Hepatocyte (in vitro differentiated cells): ENCODE data around the gene VWA5B1. TPM values are rescaled to one million over a fixed set of nuclear protein-coding genes. Genes with fewer than 3 reads are reported as not detected.

Experiments used
- DNase-seq: peaks from one replicate; pipeline ENCODE4 v3.0.0-alpha.2; 2016; ENCODE audit warnings: low spot score
- H2AFZ ChIP-seq: fragments of 200-600 bp; sonication (generic); 2 replicates; pipeline ENCODE4 v1.6.0; 2016; ENCODE audit warnings: antibody characterized with exemption, mild to moderate bottlenecking
- H3K27ac ChIP-seq: fragments of 200-600 bp; sonication (generic); 2 replicates; pipeline ENCODE4 v1.5.1; 2016; ENCODE audit warnings: mild to moderate bottlenecking
- H3K27me3 ChIP-seq: fragments of 200-600 bp; sonication (generic); 2 replicates; pipeline ENCODE4 v1.6.1; 2016
- H3K36me3 ChIP-seq: fragments of 200-600 bp; sonication (generic); replicated peaks from 2 replicates; pipeline ENCODE4 v1.5.1; 2016; ENCODE audit warnings: low read depth; ENCODE audit not compliant: insufficient read depth
- H3K4me1 ChIP-seq: fragments of 200-600 bp; sonication (generic); 2 replicates; pipeline ENCODE4 v1.5.1; 2016; ENCODE audit warnings: mild to moderate bottlenecking, moderate library complexity; ENCODE audit not compliant: insufficient read depth
- H3K4me2 ChIP-seq: fragments of 200-600 bp; sonication (generic); 2 replicates; pipeline ENCODE4 v1.6.0; 2016
- H3K4me3 ChIP-seq: fragments of 200-600 bp; sonication (generic); 2 replicates; pipeline ENCODE4 v1.5.1; 2016; ENCODE audit warnings: mild to moderate bottlenecking
- H3K79me2 ChIP-seq: fragments of 200-600 bp; sonication (generic); 2 replicates; pipeline ENCODE4 v1.6.0; 2017; ENCODE audit warnings: mild to moderate bottlenecking
- H3K9me2 ChIP-seq: fragments of 200-600 bp; sonication (generic); replicated peaks from 2 replicates; pipeline ENCODE4 v1.6.0; 2017; ENCODE audit warnings: mild to moderate bottlenecking; ENCODE audit not compliant: insufficient read depth
- H3K9me3 ChIP-seq: fragments of 200-600 bp; sonication (generic); 2 replicates; pipeline ENCODE4 v1.5.1; 2016; ENCODE audit warnings: low read depth, mild to moderate bottlenecking
- H4K20me1 ChIP-seq: fragments of 200-600 bp; sonication (generic); 2 replicates; pipeline ENCODE4 v1.6.0; 2016; ENCODE audit warnings: mild to moderate bottlenecking; ENCODE audit not compliant: insufficient read depth, poor library complexity, severe bottlenecking
- EZH2 ChIP-seq: fragments of 200-600 bp; sonication (generic); IDR thresholded peaks from 2 replicates; pipeline ENCODE4 v1.6.1; 2016; ENCODE audit warnings: antibody characterized with exemption, mild to moderate bottlenecking, borderline replicate concordance
- EZH2phosphoT487 ChIP-seq: fragments of 200-600 bp; sonication (generic); IDR thresholded peaks from one replicate; pipeline ENCODE4 v1.6.1; 2018; ENCODE audit warnings: antibody characterized with exemption, mild to moderate bottlenecking, low read depth, moderate library complexity; ENCODE audit not compliant: unreplicated experiment, severe bottlenecking
- WGBS: methylation state at CpG from one replicate; pipeline ENCODE4 v1.1.6; 2016; ENCODE audit warnings: low lambda C conversion rate; ENCODE audit errors: missing lambda C conversion rate; 5-methylcytosine and 5-hydroxymethylcytosine counted together
- polyA plus RNA-seq: library from polyadenylated mRNA; unstranded; fragments of >200 nt; fragmentation: Nextera tagmentation; extraction: Ambion mirVana; gene quantifications from 2 replicates; pipeline ENCODE4 v1.2.1, GENCODE V29; 2016
- total RNA-seq: library from RNA; depleted of rRNA; stranded (reverse); fragments of >200 nt; gene quantifications from 2 replicates; pipeline ENCODE4 v1.2.3, GENCODE V29; 2014
- TF ChIP-seq, protein P1 (sequence below): fragments of 200-600 bp; sonication (generic); IDR thresholded peaks from 2 replicates; pipeline ENCODE4 v1.5.1; 2016; ENCODE audit warnings: antibody characterized with exemption, mild to moderate bottlenecking; ENCODE audit not compliant: poor library complexity

VWA5B1 gene
- total and polyA plus RNA-seq, 2 experiments from 2014 or later = 0.33 to 0.35 TPM

GRCh38 chr1:20403423-20404145, 112.9 kb downstream of the VWA5B1 start:
- Histone ChIP-seq H3K79me2 (no peaks in the 10 kb centered on the region), H3K4me2 (no peak overlapping the region), H3K36me3 (no peaks in the 10 kb centered on the region), H4K20me1 (no peaks in the 10 kb centered on the region), H3K4me1 (no peaks in the 10 kb centered on the region), H2AFZ (no peak overlapping the region), H3K9me3 (no peaks in the 10 kb centered on the region), H3K27ac (no peak overlapping the region), H3K27me3 (peaks cover 68% of the 10 kb centered on the region), H3K4me3 (no peak overlapping the region), H3K9me2 (no peaks in the 10 kb centered on the region)
- TF ChIP-seq, protein P1, sequence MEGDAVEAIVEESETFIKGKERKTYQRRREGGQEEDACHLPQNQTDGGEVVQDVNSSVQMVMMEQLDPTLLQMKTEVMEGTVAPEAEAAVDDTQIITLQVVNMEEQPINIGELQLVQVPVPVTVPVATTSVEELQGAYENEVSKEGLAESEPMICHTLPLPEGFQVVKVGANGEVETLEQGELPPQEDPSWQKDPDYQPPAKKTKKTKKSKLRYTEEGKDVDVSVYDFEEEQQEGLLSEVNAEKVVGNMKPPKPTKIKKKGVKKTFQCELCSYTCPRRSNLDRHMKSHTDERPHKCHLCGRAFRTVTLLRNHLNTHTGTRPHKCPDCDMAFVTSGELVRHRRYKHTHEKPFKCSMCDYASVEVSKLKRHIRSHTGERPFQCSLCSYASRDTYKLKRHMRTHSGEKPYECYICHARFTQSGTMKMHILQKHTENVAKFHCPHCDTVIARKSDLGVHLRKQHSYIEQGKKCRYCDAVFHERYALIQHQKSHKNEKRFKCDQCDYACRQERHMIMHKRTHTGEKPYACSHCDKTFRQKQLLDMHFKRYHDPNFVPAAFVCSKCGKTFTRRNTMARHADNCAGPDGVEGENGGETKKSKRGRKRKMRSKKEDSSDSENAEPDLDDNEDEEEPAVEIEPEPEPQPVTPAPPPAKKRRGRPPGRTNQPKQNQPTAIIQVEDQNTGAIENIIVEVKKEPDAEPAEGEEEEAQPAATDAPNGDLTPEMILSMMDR = no peak
- TF ChIP-seq EZH2phosphoT487 (no peak), EZH2 (no peak)
- DNase-seq = no peak
- 79% methylated on average over 8 of the region's 8 CpGs for WGBS

DNA sequence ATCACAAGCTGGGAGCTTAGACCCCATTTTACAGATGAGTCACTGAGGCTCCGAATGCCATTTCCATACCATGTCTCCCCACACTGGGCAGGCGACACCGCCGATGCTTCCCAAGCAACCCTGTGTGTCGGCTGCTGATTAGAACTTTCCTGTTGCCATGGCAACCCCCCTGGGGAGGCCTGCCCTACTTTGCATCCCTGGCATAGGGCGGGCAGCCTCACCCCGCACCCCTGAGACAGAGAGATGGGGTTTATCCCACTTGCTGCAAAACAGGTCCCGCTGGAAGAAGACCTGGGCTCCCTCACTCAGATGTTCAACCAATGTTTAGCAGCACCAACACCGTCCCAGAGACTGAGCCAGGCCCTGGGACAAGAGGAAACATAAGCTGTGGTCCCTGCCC, 113.8 kb downstream of the VWA5B1 start:
- no peak overlapping the region for H3K27ac ChIP-seq
- no peak for TF ChIP-seq EZH2
- TF ChIP-seq, protein P1 = no peak
- no peak for TF ChIP-seq EZH2phosphoT487
- H3K4me2 ChIP-seq = no peak overlapping the region
- no peak overlapping the region for H3K4me3 ChIP-seq
- WGBS = 49% methylated on average over 9 of the region's 9 CpGs
- no peaks in the 10 kb centered on the region for H4K20me1 ChIP-seq
- H3K9me2 ChIP-seq = no peaks in the 10 kb centered on the region
- no peak for DNase-seq
- H3K9me3 ChIP-seq = no peaks in the 10 kb centered on the region
- H2AFZ ChIP-seq = no peak overlapping the region
- no peaks in the 10 kb centered on the region for H3K36me3 ChIP-seq
- H3K27me3 ChIP-seq = peaks cover 61% of the 10 kb centered on the region
- H3K79me2 ChIP-seq = no peaks in the 10 kb centered on the region
- no peaks in the 10 kb centered on the region for H3K4me1 ChIP-seq

Other genes with a start within 250 kb of the VWA5B1 start
- 10.5 and 24.9 TPM in 2 replicates for gene PLA2G5, start 220.7 kb upstream of the VWA5B1 start, total RNA-seq
- gene PLA2G5, start 220.7 kb upstream of the VWA5B1 start, polyA plus RNA-seq = 29.4 and 40.7 TPM in 2 replicates
- gene PLA2G2D, start 171.3 kb upstream of the VWA5B1 start, total RNA-seq = not detected in 2 replicates
- not detected in 2 replicates for gene PLA2G2D, start 171.3 kb upstream of the VWA5B1 start, polyA plus RNA-seq
- gene PLA2G2F, start 151.6 kb upstream of the VWA5B1 start, total RNA-seq = not detected in 2 replicates
- gene PLA2G2F, start 151.6 kb upstream of the VWA5B1 start, polyA plus RNA-seq = not detected in 2 replicates
- gene UBXN10, start 104.8 kb upstream of the VWA5B1 start, total RNA-seq = 0.48 and 0.63 TPM in 2 replicates
- 1.1 and 1.2 TPM in 2 replicates for gene UBXN10, start 104.8 kb upstream of the VWA5B1 start, polyA plus RNA-seq
- gene PLA2G2C, start 104.4 kb upstream of the VWA5B1 start, total RNA-seq = not detected in 2 replicates
- gene PLA2G2C, start 104.4 kb upstream of the VWA5B1 start, polyA plus RNA-seq = not detected in 2 replicates
- gene CAMK2N1, start 195.3 kb downstream of the VWA5B1 start, total RNA-seq = 38.5 and 41.7 TPM in 2 replicates
- 39.4 and 45.5 TPM in 2 replicates for gene CAMK2N1, start 195.3 kb downstream of the VWA5B1 start, polyA plus RNA-seq
- gene MUL1, start 217.3 kb downstream of the VWA5B1 start, total RNA-seq = 40.1 and 44.8 TPM in 2 replicates
- gene MUL1, start 217.3 kb downstream of the VWA5B1 start, polyA plus RNA-seq = 47.4 and 48.1 TPM in 2 replicates